Measurements from ENCODE around the gene PRUNE2.

PRUNE2 gene

GRCh38 chr9:76655971-76656370 lies 249.9 kb downstream of the PRUNE2 start:
- peaks cover 59 to 75% of the 10 kb centered on the region in 2 experiments for H3K4me1 ChIP-seq (ENCODE audit: control insufficient read depth in 1 of 2, insufficient read depth in 1 of 2, low read depth in 1 of 2, low read length in 1 of 2)
- no peak for TF ChIP-seq CTCF (IDR thresholded peaks at IDR 0.05)

GRCh38 chr9:76655121-76655541 lies 250.8 kb downstream of the PRUNE2 start:
- no peak for TF ChIP-seq CTCF (IDR thresholded peaks at IDR 0.05)
- Histone ChIP-seq H3K27ac (peak overlapping the region; percentile 26), H3K9me3 (no peaks in the 10 kb centered on the region), H3K4me1 (ENCODE audit: control insufficient read depth in 1 of 2, insufficient read depth in 1 of 2, low read depth in 1 of 2, low read length in 1 of 2) (peaks cover 66 to 83% of the 10 kb centered on the region in 2 experiments), H3K36me3 (no peaks in the 10 kb centered on the region), H3K4me3 (ENCODE audit: low read depth in 1 of 2, low read length in 1 of 2) (no peak overlapping the region), H3K27me3 (no peaks in the 10 kb centered on the region)

More at GRCh38 chr9:76655971-76656370, 249.9 kb downstream of the PRUNE2 start:
- Histone ChIP-seq H3K4me3 (ENCODE audit: low read depth in 1 of 2, low read length in 1 of 2) (no peak overlapping the region), H3K36me3 (no peaks in the 10 kb centered on the region), H3K27me3 (no peaks in the 10 kb centered on the region), H3K9me3 (no peaks in the 10 kb centered on the region), H3K27ac (peak overlapping the region; percentile 26)

GRCh38 chr9:76654575-76654974 lies 251.3 kb downstream of the PRUNE2 start:
- no peak for TF ChIP-seq CTCF (IDR thresholded peaks at IDR 0.05)
- H3K4me1 ChIP-seq (ENCODE audit: control insufficient read depth in 1 of 2, insufficient read depth in 1 of 2, low read depth in 1 of 2, low read length in 1 of 2) = peaks cover 66 to 83% of the 10 kb centered on the region in 2 experiments
- peak overlapping the region; percentile 20 for H3K27ac ChIP-seq
- no peaks in the 10 kb centered on the region for H3K9me3 ChIP-seq
- H3K4me3 ChIP-seq (ENCODE audit: low read depth in 1 of 2, low read length in 1 of 2) = no peak overlapping the region
- H3K27me3 ChIP-seq = no peaks in the 10 kb centered on the region
- H3K36me3 ChIP-seq = no peaks in the 10 kb centered on the region

- no peaks in the 10 kb centered on the region for H3K9me3 ChIP-seq
- no peaks in the 10 kb centered on the region for H3K36me3 ChIP-seq
- H3K4me1 ChIP-seq (ENCODE audit: control insufficient read depth in 1 of 2, insufficient read depth in 1 of 2, low read depth in 1 of 2, low read length in 1 of 2) = peaks cover 64 to 81% of the 10 kb centered on the region in 2 experiments
- TF ChIP-seq CTCF (IDR thresholded peaks at IDR 0.05) = no peak
- peak overlapping the region; percentile 76 for H3K27ac ChIP-seq
- H3K27me3 ChIP-seq = no peaks in the 10 kb centered on the region
- H3K4me3 ChIP-seq (ENCODE audit: low read depth in 1 of 2, low read length in 1 of 2) = no peak overlapping the region
Measured at GRCh38 chr9:76654051-76654461, 251.9 kb downstream of the PRUNE2 start.

- Histone ChIP-seq H3K4me1 (ENCODE audit: control insufficient read depth in 1 of 2, insufficient read depth in 1 of 2, low read depth in 1 of 2, low read length in 1 of 2) (peaks cover 55 to 69% of the 10 kb centered on the region in 2 experiments), H3K36me3 (no peaks in the 10 kb centered on the region), H3K27ac (peak overlapping the region; percentile 76), H3K4me3 (ENCODE audit: low read depth in 1 of 2, low read length in 1 of 2) (peak overlapping the region in 1 of 2 experiments; percentile 12), H3K9me3 (no peaks in the 10 kb centered on the region), H3K27me3 (no peaks in the 10 kb centered on the region)
- TF ChIP-seq CTCF (IDR thresholded peaks at IDR 0.05) = no peak
Measured at GRCh38 chr9:76652894-76653293, 253.0 kb downstream of the PRUNE2 start.
